ENCODE data around the gene AATF.

GRCh38 chr17:36940313-36941264 lies 8.2 kb upstream of the AATF start:
- no peak for TF ChIP-seq CTCF (IDR thresholded peaks at IDR 0.05; ENCODE audit: low read depth, low read length)
- no peak for TF ChIP-seq MAX (IDR thresholded peaks at IDR 0.05; ENCODE audit: low read depth, low read length)

All from NB4 (cell line).